IPS-20b (cell line): ENCODE measurements around the gene ZBED2.

Source experiments
- H3K27ac ChIP-seq: one replicate; pipeline ENCODE4 v1.5.1; 2013; ENCODE audit warnings: low read length
- H3K27me3 ChIP-seq: 2 replicates; pipeline ENCODE4 v1.6.1; 2013; ENCODE audit warnings: mild to moderate bottlenecking, low read length, inconsistent platforms; ENCODE audit not compliant: insufficient read depth
- H3K36me3 ChIP-seq: 2 replicates; pipeline ENCODE4 v1.6.1; 2013; ENCODE audit warnings: low read depth, mild to moderate bottlenecking, inconsistent platforms, low read length, moderate library complexity; ENCODE audit not compliant: insufficient read depth
- H3K4me1 ChIP-seq: 2 replicates; pipeline ENCODE4 v1.6.1; 2013; ENCODE audit warnings: mild to moderate bottlenecking, control low read depth, inconsistent platforms, low read length, moderate library complexity; ENCODE audit not compliant: insufficient read depth
- H3K4me3 ChIP-seq: 2 replicates; pipeline ENCODE4 v1.5.1; 2013; ENCODE audit warnings: mild to moderate bottlenecking, low read length, inconsistent platforms
- H3K9ac ChIP-seq: 2 replicates; pipeline ENCODE4 v1.6.1; 2013; ENCODE audit warnings: low read depth, mild to moderate bottlenecking, inconsistent platforms, low read length, moderate library complexity
- H3K9me3 ChIP-seq: 2 replicates; pipeline ENCODE4 v1.6.1; 2013; ENCODE audit warnings: mild to moderate bottlenecking, low read depth, low read length, inconsistent platforms; ENCODE audit not compliant: insufficient read depth

The ZBED2 gene

DNA sequence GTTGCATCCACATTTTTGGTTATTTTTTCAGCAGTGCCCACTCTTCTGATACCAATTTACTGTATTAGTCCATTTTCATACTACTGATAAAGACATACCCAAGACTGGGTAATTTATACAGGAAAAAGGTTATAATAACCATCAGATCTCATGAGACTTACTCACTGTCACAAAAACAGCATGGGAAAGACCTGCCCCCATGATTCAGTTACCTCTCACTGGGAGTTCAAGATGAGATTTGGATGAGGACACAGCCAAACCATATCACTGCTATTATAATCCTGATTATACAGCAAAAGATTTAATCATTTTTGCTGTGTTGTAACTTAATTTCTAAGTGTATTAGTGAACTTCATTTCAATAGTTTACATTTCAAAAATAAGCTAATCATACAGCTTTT lies 6.6 kb downstream of the ZBED2 start:
- no peaks in the 10 kb centered on the region for H3K27me3 ChIP-seq
- no peak overlapping the region for H3K4me3 ChIP-seq
- H3K9ac ChIP-seq, result no peak overlapping the region
- no peak overlapping the region for H3K27ac ChIP-seq
- peaks cover 6% of the 10 kb centered on the region; the same call in 1 of the 2 replicates for H3K4me1 ChIP-seq
- H3K36me3 ChIP-seq, result no peaks in the 10 kb centered on the region
- peaks cover 1% of the 10 kb centered on the region; the same call in 1 of the 2 replicates for H3K9me3 ChIP-seq

DNA sequence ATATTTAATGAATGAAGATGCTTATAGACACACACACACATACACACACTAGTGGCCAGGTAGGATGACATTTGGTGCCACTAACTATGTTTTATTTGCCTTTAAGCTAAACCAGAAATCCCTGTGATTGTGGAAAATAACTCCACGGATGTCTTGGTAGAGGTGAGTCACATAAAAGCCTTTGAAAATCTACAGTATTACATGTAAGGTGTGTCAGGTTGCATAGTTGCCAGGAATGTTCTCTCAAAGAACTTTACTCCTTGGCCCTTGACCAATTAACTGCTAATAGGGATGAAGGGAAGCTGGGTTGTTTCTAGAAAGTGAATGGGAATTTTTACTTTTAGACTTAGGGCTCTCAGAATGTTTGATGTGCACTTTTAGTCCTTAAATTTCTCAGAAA lies 9.9 kb downstream of the ZBED2 start:
- no peak overlapping the region for H3K27ac ChIP-seq
- H3K36me3 ChIP-seq, result no peaks in the 10 kb centered on the region
- H3K4me3 ChIP-seq, result no peak overlapping the region
- no peak overlapping the region for H3K9ac ChIP-seq
- peaks cover 3% of the 10 kb centered on the region; the same call in 1 of the 2 replicates for H3K4me1 ChIP-seq
- no peaks in the 10 kb centered on the region for H3K27me3 ChIP-seq
- H3K9me3 ChIP-seq, result peaks cover 3% of the 10 kb centered on the region; the same call in 1 of the 2 replicates

DNA sequence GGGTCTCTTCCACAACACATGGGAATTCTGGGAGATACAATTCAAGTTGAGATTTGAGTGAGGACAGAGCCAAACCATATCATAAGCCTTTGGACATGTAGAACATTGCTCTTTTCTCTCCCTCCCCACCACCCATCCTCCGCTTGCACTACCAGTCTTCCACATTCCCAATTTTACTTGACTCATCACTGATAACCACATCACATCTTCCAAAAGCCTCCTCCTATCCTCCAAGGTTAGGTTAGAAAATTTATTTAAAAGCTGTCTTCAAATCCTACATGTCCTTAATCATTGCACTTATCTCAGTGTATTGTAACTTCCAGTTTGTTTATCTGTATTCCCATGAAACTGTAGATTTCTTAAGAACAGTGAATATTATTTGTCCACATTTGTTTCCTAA lies 10.4 kb downstream of the ZBED2 start:
- no peak overlapping the region for H3K9ac ChIP-seq
- H3K9me3 ChIP-seq, result peaks cover 3% of the 10 kb centered on the region; the same call in 1 of the 2 replicates
- H3K4me3 ChIP-seq, result no peak overlapping the region
- H3K36me3 ChIP-seq, result no peaks in the 10 kb centered on the region
- H3K27me3 ChIP-seq, result no peaks in the 10 kb centered on the region
- H3K4me1 ChIP-seq, result no peaks in the 10 kb centered on the region
- no peak overlapping the region for H3K27ac ChIP-seq

DNA sequence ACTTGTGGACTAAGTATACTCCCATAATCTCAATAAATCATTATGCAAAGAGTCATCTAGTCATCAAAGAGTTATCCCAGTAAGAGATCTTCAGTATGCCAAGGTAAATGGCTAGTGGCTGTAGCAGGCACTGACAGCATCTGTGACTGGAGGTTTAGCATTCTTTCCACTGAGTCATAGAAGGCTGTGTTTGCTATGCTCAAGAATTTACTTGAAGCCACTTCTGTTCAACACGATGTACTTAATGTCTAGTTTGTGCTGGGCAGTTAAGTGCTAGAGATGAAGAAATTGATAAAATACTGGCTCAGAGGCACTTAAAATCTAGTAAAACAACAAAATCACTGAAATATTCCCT lies 13.0 kb downstream of the ZBED2 start:
- Histone ChIP-seq H3K4me1 (no peaks in the 10 kb centered on the region), H3K27me3 (no peaks in the 10 kb centered on the region), H3K9me3 (peaks cover 3% of the 10 kb centered on the region; the same call in 1 of the 2 replicates), H3K27ac (no peak overlapping the region), H3K36me3 (no peaks in the 10 kb centered on the region), H3K4me3 (no peak overlapping the region), H3K9ac (no peak overlapping the region)

DNA sequence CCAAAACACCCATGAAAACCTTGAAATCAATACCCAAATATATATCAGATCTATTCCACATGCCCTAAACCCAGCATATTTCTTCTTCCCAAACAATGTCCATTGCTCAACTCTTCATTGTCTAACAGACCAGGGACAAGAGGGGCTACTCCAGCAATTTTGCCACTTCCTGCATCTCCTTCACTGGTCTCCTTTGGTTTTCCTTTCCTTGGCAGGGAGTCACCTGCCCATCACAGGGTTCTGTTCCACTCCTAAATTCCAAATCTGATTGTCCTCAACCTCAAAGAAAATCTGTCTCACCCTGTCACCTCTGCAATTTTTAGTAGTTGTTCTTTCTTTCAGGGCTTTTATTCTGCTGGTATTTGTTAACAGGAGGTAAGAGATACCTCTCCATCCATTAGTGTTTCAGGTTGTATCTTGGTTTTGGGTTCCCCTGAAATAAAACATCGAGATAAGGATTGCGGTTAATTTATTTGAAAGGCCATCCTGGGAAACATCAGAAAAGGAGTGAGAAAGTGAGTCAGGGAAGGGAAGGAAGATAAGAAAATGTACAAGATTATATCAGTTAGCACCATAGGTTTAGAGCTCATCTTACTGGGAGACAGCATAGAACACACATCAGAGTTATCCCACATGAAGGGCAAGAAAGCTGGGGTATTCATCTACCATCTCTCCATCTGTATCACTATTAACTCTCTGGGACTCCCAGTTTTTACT lies 13.6 kb downstream of the ZBED2 start:
- Histone ChIP-seq H3K27ac (no peak overlapping the region), H3K36me3 (no peaks in the 10 kb centered on the region), H3K9me3 (peaks cover 3% of the 10 kb centered on the region; the same call in 1 of the 2 replicates), H3K4me3 (no peak overlapping the region), H3K9ac (no peak overlapping the region), H3K27me3 (no peaks in the 10 kb centered on the region), H3K4me1 (no peaks in the 10 kb centered on the region)

DNA sequence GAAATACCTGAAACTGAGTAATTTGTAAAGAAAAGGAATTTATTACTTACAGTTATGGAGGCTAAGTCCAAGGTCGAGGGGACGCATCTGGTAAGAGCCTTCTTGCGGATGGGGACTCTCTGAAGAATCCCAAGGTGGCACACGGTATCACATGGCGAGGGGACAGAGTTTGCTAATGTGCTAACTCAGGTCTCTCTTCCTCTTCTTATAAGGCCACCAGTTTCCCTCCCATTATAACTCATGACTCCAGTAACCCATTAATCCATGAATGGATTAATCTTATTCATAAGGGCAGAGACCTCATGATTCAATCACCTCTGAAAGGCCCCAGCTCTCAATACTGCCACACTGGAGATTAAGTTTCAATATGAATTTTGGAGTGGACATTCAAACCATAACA lies 15.7 kb downstream of the ZBED2 start:
- no peaks in the 10 kb centered on the region for H3K4me1 ChIP-seq
- H3K9me3 ChIP-seq, result peaks cover 3% of the 10 kb centered on the region; the same call in 1 of the 2 replicates
- no peak overlapping the region for H3K4me3 ChIP-seq
- no peaks in the 10 kb centered on the region for H3K36me3 ChIP-seq
- no peak overlapping the region for H3K27ac ChIP-seq
- no peak overlapping the region for H3K9ac ChIP-seq
- H3K27me3 ChIP-seq, result no peaks in the 10 kb centered on the region

DNA sequence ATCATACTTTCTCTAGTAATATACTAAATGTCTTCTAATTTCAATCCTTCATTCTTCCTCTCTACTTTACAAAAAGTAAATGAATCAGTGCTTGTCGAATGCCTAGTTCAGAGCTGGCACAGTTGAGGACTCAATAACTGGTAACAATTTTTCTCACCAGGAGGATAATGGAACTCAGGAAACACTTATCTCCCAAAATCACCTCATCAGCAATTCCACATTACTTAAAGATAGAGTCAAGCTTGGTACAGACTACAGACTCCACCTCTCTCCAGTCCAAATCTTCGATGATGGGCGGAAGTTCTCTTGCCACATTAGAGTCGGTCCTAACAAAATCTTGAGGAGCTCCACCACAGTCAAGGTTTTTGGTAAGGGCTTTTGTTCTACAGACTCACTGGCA lies 16.3 kb downstream of the ZBED2 start:
- H3K27me3 ChIP-seq, result no peaks in the 10 kb centered on the region
- H3K36me3 ChIP-seq, result no peaks in the 10 kb centered on the region
- H3K27ac ChIP-seq, result no peak overlapping the region
- H3K4me3 ChIP-seq, result no peak overlapping the region
- H3K9ac ChIP-seq, result no peak overlapping the region
- H3K9me3 ChIP-seq, result peaks cover 3% of the 10 kb centered on the region; the same call in 1 of the 2 replicates
- H3K4me1 ChIP-seq, result no peaks in the 10 kb centered on the region

DNA sequence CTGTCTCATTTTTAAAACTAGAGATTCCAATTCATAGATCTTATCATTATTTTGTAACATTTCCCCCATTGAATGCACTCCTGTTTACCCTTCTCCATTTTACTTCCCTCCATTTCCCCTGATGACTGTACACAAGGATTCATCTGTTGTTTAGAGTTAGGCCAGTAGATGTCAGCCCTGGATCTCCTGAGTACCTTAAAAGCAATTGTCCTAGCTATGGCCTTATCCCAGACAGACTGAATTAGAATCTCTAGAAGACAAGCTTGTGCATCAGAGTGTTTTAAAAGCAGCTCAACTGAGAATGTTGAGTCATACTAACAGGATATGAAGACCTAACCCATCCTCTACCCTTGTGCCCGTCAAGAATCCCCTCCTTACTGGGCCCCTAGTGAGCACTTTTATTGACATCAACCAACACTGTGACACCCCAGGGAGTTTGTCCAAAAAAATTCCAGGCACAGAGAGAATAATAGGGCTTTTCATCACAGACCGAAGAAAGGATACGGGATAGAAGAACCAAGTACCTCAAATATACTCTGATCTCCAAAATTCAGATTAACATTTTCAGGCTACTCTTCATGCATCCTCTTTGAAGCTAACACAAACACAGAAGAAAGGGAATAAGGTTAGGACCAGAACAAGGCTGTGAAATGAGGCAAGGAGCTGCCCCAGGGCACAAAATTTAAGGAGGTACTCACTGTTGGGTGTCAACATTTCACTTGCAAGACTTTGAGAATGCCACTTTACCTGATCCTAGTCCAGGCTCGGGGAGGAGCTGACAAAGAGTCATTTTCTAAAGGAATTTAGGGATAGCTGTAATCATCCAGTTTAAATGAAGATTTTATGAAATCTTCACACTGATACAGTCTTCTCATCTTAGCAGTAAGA lies 17.1 kb downstream of the ZBED2 start:
- H3K27me3 ChIP-seq, result no peaks in the 10 kb centered on the region
- H3K9me3 ChIP-seq, result no peaks in the 10 kb centered on the region
- no peaks in the 10 kb centered on the region for H3K36me3 ChIP-seq
- H3K4me1 ChIP-seq, result no peaks in the 10 kb centered on the region
- H3K9ac ChIP-seq, result no peak overlapping the region
- H3K4me3 ChIP-seq, result no peak overlapping the region
- H3K27ac ChIP-seq, result no peak overlapping the region

DNA sequence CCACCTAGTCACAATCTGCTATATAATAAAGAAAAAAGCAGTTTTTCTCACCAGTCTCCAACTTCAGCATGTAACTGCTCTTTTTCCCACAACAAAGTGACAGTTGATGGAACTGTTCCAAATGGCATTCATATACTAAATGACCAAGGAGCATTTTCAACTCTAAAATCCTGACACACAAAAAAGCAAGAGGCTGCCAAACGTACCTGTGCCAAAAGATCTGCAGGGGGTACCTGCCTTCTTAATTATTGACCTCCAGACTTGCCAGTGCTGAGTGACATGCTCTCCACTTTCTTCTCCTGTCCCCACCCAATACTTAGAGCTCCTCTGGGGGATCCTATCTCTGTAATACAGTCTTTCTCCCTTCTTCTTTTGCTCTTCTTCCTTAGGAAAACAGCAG lies 18.0 kb downstream of the ZBED2 start:
- Histone ChIP-seq H3K36me3 (no peaks in the 10 kb centered on the region), H3K4me3 (no peak overlapping the region), H3K9me3 (no peaks in the 10 kb centered on the region), H3K9ac (no peak overlapping the region), H3K27me3 (no peaks in the 10 kb centered on the region), H3K4me1 (no peaks in the 10 kb centered on the region), H3K27ac (no peak overlapping the region)

DNA sequence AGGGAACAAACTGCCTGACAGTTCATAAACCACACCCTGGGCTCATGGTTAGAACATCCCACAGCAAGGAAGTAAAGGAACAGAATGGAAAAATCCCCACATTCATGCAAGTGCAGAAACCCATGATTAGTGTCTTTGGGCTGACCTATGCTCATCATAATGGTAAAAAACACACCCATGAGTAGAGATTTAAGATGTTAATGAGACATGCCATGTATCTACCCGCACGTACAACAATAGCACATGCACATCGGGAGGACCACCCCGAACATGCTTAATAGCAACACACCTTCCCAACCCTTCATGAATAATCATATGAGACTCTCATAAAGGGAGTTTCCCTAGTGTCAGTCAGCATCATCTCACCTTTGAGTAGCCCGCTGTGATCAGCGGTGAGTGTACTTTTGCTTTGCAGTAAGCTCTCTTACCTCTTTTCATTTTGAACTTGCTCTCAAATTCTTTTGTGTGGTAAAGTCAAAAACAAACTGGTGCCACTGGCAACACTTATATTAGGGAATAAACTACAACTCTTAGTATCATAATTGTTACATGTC lies 23.2 kb downstream of the ZBED2 start:
- Histone ChIP-seq H3K27me3 (no peaks in the 10 kb centered on the region), H3K4me1 (no peaks in the 10 kb centered on the region), H3K36me3 (no peaks in the 10 kb centered on the region), H3K9ac (no peak overlapping the region), H3K4me3 (no peak overlapping the region), H3K9me3 (no peaks in the 10 kb centered on the region), H3K27ac (no peak overlapping the region)

DNA sequence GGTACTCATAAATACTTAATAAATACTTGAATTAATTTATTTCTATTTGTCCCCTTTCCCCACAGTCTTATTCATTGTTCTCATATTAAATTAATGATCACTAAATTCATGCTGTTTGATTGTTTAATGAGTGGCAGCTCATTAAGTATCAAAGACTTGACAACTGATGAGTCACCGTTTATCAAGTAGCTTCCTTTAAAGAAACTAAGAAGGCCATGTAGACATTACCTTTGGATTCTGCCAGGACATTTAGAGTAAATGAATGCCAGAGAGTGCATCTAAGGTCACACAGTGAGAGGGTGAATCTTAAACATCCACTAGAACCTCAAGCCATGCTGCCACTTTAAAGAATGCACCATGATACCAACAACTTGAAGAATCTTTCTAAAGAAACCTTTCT lies 23.9 kb downstream of the ZBED2 start:
- H3K36me3 ChIP-seq, result no peaks in the 10 kb centered on the region
- no peaks in the 10 kb centered on the region for H3K27me3 ChIP-seq

More for the DNA sequence above, 23.9 kb downstream of the ZBED2 start:
- no peak overlapping the region for H3K4me3 ChIP-seq
- no peak overlapping the region for H3K27ac ChIP-seq
- H3K9me3 ChIP-seq, result no peaks in the 10 kb centered on the region
- H3K9ac ChIP-seq, result no peak overlapping the region
- no peaks in the 10 kb centered on the region for H3K4me1 ChIP-seq
